ENCODE results near the gene SLC25A12. TPM values are rescaled to one million over a fixed set of nuclear protein-coding genes. Genes with fewer than 3 reads are reported as not detected.

The SLC25A12 gene
- total and polyA plus RNA-seq, 2 of the 13 experiments (the other 11 are each of a cell fraction or from before 2014, with no cell fraction given): 8.1 to 15.9 TPM

GRCh38 chr2:171807831-171808393, 86.1 kb downstream of the SLC25A12 start (continued):
- TF ChIP-seq, protein P1, sequence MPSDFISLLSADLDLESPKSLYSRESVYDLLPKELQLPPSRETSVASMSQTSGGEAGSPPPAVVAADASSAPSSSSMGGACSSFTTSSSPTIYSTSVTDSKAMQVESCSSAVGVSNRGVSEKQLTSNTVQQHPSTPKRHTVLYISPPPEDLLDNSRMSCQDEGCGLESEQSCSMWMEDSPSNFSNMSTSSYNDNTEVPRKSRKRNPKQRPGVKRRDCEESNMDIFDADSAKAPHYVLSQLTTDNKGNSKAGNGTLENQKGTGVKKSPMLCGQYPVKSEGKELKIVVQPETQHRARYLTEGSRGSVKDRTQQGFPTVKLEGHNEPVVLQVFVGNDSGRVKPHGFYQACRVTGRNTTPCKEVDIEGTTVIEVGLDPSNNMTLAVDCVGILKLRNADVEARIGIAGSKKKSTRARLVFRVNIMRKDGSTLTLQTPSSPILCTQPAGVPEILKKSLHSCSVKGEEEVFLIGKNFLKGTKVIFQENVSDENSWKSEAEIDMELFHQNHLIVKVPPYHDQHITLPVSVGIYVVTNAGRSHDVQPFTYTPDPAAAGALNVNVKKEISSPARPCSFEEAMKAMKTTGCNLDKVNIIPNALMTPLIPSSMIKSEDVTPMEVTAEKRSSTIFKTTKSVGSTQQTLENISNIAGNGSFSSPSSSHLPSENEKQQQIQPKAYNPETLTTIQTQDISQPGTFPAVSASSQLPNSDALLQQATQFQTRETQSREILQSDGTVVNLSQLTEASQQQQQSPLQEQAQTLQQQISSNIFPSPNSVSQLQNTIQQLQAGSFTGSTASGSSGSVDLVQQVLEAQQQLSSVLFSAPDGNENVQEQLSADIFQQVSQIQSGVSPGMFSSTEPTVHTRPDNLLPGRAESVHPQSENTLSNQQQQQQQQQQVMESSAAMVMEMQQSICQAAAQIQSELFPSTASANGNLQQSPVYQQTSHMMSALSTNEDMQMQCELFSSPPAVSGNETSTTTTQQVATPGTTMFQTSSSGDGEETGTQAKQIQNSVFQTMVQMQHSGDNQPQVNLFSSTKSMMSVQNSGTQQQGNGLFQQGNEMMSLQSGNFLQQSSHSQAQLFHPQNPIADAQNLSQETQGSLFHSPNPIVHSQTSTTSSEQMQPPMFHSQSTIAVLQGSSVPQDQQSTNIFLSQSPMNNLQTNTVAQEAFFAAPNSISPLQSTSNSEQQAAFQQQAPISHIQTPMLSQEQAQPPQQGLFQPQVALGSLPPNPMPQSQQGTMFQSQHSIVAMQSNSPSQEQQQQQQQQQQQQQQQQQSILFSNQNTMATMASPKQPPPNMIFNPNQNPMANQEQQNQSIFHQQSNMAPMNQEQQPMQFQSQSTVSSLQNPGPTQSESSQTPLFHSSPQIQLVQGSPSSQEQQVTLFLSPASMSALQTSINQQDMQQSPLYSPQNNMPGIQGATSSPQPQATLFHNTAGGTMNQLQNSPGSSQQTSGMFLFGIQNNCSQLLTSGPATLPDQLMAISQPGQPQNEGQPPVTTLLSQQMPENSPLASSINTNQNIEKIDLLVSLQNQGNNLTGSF (CRISPR knock-in tag; IDR thresholded peaks at IDR 0.05): no peak
- TF ChIP-seq, protein P2, sequence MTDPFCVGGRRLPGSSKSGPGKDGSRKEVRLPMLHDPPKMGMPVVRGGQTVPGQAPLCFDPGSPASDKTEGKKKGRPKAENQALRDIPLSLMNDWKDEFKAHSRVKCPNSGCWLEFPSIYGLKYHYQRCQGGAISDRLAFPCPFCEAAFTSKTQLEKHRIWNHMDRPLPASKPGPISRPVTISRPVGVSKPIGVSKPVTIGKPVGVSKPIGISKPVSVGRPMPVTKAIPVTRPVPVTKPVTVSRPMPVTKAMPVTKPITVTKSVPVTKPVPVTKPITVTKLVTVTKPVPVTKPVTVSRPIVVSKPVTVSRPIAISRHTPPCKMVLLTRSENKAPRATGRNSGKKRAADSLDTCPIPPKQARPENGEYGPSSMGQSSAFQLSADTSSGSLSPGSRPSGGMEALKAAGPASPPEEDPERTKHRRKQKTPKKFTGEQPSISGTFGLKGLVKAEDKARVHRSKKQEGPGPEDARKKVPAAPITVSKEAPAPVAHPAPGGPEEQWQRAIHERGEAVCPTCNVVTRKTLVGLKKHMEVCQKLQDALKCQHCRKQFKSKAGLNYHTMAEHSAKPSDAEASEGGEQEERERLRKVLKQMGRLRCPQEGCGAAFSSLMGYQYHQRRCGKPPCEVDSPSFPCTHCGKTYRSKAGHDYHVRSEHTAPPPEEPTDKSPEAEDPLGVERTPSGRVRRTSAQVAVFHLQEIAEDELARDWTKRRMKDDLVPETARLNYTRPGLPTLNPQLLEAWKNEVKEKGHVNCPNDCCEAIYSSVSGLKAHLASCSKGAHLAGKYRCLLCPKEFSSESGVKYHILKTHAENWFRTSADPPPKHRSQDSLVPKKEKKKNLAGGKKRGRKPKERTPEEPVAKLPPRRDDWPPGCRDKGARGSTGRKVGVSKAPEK (CRISPR knock-in tag; IDR thresholded peaks at IDR 0.05; ENCODE audit: borderline replicate concordance): no peak
- TF ChIP-seq, protein P3, sequence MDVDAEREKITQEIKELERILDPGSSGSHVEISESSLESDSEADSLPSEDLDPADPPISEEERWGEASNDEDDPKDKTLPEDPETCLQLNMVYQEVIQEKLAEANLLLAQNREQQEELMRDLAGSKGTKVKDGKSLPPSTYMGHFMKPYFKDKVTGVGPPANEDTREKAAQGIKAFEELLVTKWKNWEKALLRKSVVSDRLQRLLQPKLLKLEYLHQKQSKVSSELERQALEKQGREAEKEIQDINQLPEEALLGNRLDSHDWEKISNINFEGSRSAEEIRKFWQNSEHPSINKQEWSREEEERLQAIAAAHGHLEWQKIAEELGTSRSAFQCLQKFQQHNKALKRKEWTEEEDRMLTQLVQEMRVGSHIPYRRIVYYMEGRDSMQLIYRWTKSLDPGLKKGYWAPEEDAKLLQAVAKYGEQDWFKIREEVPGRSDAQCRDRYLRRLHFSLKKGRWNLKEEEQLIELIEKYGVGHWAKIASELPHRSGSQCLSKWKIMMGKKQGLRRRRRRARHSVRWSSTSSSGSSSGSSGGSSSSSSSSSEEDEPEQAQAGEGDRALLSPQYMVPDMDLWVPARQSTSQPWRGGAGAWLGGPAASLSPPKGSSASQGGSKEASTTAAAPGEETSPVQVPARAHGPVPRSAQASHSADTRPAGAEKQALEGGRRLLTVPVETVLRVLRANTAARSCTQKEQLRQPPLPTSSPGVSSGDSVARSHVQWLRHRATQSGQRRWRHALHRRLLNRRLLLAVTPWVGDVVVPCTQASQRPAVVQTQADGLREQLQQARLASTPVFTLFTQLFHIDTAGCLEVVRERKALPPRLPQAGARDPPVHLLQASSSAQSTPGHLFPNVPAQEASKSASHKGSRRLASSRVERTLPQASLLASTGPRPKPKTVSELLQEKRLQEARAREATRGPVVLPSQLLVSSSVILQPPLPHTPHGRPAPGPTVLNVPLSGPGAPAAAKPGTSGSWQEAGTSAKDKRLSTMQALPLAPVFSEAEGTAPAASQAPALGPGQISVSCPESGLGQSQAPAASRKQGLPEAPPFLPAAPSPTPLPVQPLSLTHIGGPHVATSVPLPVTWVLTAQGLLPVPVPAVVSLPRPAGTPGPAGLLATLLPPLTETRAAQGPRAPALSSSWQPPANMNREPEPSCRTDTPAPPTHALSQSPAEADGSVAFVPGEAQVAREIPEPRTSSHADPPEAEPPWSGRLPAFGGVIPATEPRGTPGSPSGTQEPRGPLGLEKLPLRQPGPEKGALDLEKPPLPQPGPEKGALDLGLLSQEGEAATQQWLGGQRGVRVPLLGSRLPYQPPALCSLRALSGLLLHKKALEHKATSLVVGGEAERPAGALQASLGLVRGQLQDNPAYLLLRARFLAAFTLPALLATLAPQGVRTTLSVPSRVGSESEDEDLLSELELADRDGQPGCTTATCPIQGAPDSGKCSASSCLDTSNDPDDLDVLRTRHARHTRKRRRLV (CRISPR knock-in tag; IDR thresholded peaks at IDR 0.05): no peak
- TF ChIP-seq ZNF724P (CRISPR knock-in tag; IDR thresholded peaks at IDR 0.05; ENCODE audit: borderline replicate concordance) (no peak), ZNF614 (CRISPR knock-in tag; IDR thresholded peaks at IDR 0.05; ENCODE audit: borderline replicate concordance) (no peak), ZNF446 (CRISPR knock-in tag; IDR thresholded peaks at IDR 0.05) (no peak), CCDC6 (CRISPR knock-in tag; IDR thresholded peaks at IDR 0.05) (no peak), CEBPZ (IDR thresholded peaks at IDR 0.05; ENCODE audit: low read length) (no peak), ZNF839 (CRISPR knock-in tag; IDR thresholded peaks at IDR 0.05; ENCODE audit: borderline replicate concordance) (no peak)
- TF ChIP-seq, protein P4, sequence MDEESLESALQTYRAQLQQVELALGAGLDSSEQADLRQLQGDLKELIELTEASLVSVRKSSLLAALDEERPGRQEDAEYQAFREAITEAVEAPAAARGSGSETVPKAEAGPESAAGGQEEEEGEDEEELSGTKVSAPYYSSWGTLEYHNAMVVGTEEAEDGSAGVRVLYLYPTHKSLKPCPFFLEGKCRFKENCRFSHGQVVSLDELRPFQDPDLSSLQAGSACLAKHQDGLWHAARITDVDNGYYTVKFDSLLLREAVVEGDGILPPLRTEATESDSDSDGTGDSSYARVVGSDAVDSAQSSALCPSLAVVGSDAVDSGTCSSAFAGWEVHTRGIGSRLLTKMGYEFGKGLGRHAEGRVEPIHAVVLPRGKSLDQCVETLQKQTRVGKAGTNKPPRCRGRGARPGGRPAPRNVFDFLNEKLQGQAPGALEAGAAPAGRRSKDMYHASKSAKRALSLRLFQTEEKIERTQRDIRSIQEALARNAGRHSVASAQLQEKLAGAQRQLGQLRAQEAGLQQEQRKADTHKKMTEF (CRISPR knock-in tag; IDR thresholded peaks at IDR 0.05): peak; percentile 82
